HG02763 (cell line): ENCODE measurements around the gene PTK7.
"Not testable (repeated sequence)": the region's sequence is repeated elsewhere in the genome, so short reads cannot be mapped to it uniquely, and the experiment has no call there.

Experiments used
- ATAC-seq: cut with Tn5 transposase; IDR thresholded peaks from one replicate; pipeline ENCODE4 v1.9.1; 2021; ENCODE audit warnings: mild to moderate bottlenecking, moderate library complexity; ENCODE audit not compliant: unreplicated experiment

PTK7 gene

GRCh38 chr6:43053545-43054205 lies 22.4 kb upstream of the PTK7 start, which contains the start of gene CUL7:
Gene CUL7 (minus strand): TSS chr6:43053851. CDS start chr6:43052788, 1,063 bp downstream.
- ATAC-seq = peak; percentile 83

- ATAC-seq = no peak
Observed at GRCh38 chr6:43054206-43054943, 21.7 kb upstream of the PTK7 start.

GRCh38 chr6:43055966-43056365 lies 20.1 kb upstream of the PTK7 start:
- no peak for ATAC-seq

GRCh38 chr6:43058531-43058930 lies 17.6 kb upstream of the PTK7 start:
- no peak for ATAC-seq

- peak; percentile 89 for ATAC-seq
Observed at GRCh38 chr6:43059168-43060033, 16.7 kb upstream of the PTK7 start, which contains the start of the genes KLC4 and MRPL2. Gene KLC4 (plus strand): TSS chr6:43059631. CDS start chr6:43061336, 1,705 bp downstream. Gene MRPL2 (minus strand): TSS chr6:43059434. CDS start chr6:43059381, 53 bp downstream.

- no peak for ATAC-seq
Observed at GRCh38 chr6:43060034-43060754, 15.9 kb upstream of the PTK7 start.

- no peak for ATAC-seq
Observed at GRCh38 chr6:43060755-43061633, 15.1 kb upstream of the PTK7 start.

GRCh38 chr6:43061861-43062260 lies 14.3 kb upstream of the PTK7 start:
- no peak for ATAC-seq

- ATAC-seq = no peak
Observed at GRCh38 chr6:43062818-43063217, 13.3 kb upstream of the PTK7 start.

- no peak for ATAC-seq
Observed at GRCh38 chr6:43070028-43070632, 6.0 kb upstream of the PTK7 start.

GRCh38 chr6:43074847-43075669 lies 1.1 kb upstream of the PTK7 start:
- ATAC-seq = no peak

GRCh38 chr6:43076464-43077332 lies 584 bp downstream of the PTK7 start:
- ATAC-seq = no peak

GRCh38 chr6:43077333-43077809 lies 1.3 kb downstream of the PTK7 start:
- ATAC-seq = no peak

- no peak for ATAC-seq
Observed at GRCh38 chr6:43077981-43078511, 1.9 kb downstream of the PTK7 start.

- ATAC-seq = no peak
Observed at GRCh38 chr6:43078691-43079090, 2.6 kb downstream of the PTK7 start.

- no peak for ATAC-seq
Observed at GRCh38 chr6:43081043-43081442, 4.9 kb downstream of the PTK7 start.

GRCh38 chr6:43081922-43082321 lies 5.8 kb downstream of the PTK7 start:
- ATAC-seq = not testable (repeated sequence)
